ENCODE results near the gene TMPRSS12. TPM values are rescaled to one million over a fixed set of nuclear protein-coding genes. Genes with fewer than 3 reads are reported as not detected.
"Not testable (repeated sequence)": the region's sequence is repeated elsewhere in the genome, so short reads cannot be mapped to it uniquely, and the experiment has no call there.

TMPRSS12 gene
- total and polyA plus RNA-seq, 10 donors, result not detected

- Histone ChIP-seq H3K4me1 (no peaks in the 10 kb centered on the region), H3K27me3 (replicated peaks in 1 of 7) (peaks cover 0 to 5% (median 0%) of the 10 kb centered on the region in 7 donors), H3K4me3 (no peak overlapping the region), H3K36me3 (no peaks in the 10 kb centered on the region), H3K27ac (no peak overlapping the region), H3K9me3 (peaks cover 0 to 12% (median 8%) of the 10 kb centered on the region in 8 donors)
- TF ChIP-seq POLR2A (IDR thresholded peaks at IDR 0.05) (no peak), POLR2AphosphoS5 (IDR thresholded peaks at IDR 0.05) (no peak), CTCF (IDR thresholded peaks at IDR 0.05 in 8 of 11, conservative IDR thresholded peaks at IDR 0.05 in 3 of 11) (no peak)
- DNase-seq, result no peak
- intact Hi-C loops (cut with DNase I; ENCODE audit: low total_unique reads), result no loop called here
Observed at GRCh38 chr12:50845021-50845647, 2.4 kb downstream of the TMPRSS12 start.

- H3K9me3 ChIP-seq, result peaks cover 0 to 10% (median 0%) of the 10 kb centered on the region in 8 donors
- H3K27ac ChIP-seq, result no peak overlapping the region
- TF ChIP-seq POLR2AphosphoS5 (IDR thresholded peaks at IDR 0.05) (no peak), POLR2A (IDR thresholded peaks at IDR 0.05) (no peak), CTCF (IDR thresholded peaks at IDR 0.05 in 8 of 11, conservative IDR thresholded peaks at IDR 0.05 in 3 of 11) (no peak)
- no peaks in the 10 kb centered on the region for H3K4me1 ChIP-seq
- no peak overlapping the region for H3K4me3 ChIP-seq
- H3K36me3 ChIP-seq, result no peaks in the 10 kb centered on the region
- peaks cover 0 to 2% (median 0%) of the 10 kb centered on the region in 7 donors for H3K27me3 ChIP-seq (replicated peaks in 1 of 7)
- WGBS, 5 donors, result 89 to 99% (median 95%) methylated on average over 2 of the region's 2 CpGs
- DNase-seq, result no peak
- intact Hi-C loops (cut with DNase I; ENCODE audit: low total_unique reads), result no loop called here
Observed at GRCh38 chr12:50848963-50849362, 6.2 kb downstream of the TMPRSS12 start.

- DNase-seq; H3K27me3 ChIP-seq (replicated peaks in 1 of 7); H3K36me3 ChIP-seq; H3K4me1 ChIP-seq; intact Hi-C loops (cut with DNase I; ENCODE audit: low total_unique reads); H3K27ac ChIP-seq; H3K4me3 ChIP-seq: not testable (repeated sequence)
- 91 to 100% (median 94%) methylated on average over 1 of the region's 1 CpG for WGBS, 5 donors
- peaks cover 0 to 22% (median 5%) of the 10 kb centered on the region in 8 donors for H3K9me3 ChIP-seq
Observed at GRCh38 chr12:50855218-50855617, 12.5 kb downstream of the TMPRSS12 start.

- H3K36me3 ChIP-seq; H3K4me3 ChIP-seq; DNase-seq; H3K27me3 ChIP-seq (replicated peaks in 1 of 7); H3K27ac ChIP-seq; intact Hi-C loops (cut with DNase I; ENCODE audit: low total_unique reads); H3K4me1 ChIP-seq: not testable (repeated sequence)
- WGBS, 5 donors, result 91 to 96% (median 95%) methylated on average over 2 of the region's 2 CpGs
- H3K9me3 ChIP-seq, result peaks cover 0 to 22% (median 5%) of the 10 kb centered on the region in 8 donors
Observed at GRCh38 chr12:50855679-50856078, 13.0 kb downstream of the TMPRSS12 start.

- Histone ChIP-seq H3K27me3 (replicated peaks in 1 of 7) (no peaks in the 10 kb centered on the region), H3K9me3 (peaks cover 0 to 15% (median 6%) of the 10 kb centered on the region in 8 donors), H3K4me3 (no peak overlapping the region), H3K27ac (no peak overlapping the region), H3K36me3 (no peaks in the 10 kb centered on the region), H3K4me1 (no peaks in the 10 kb centered on the region)
- TF ChIP-seq POLR2AphosphoS5 (IDR thresholded peaks at IDR 0.05) (no peak), CTCF (IDR thresholded peaks at IDR 0.05 in 8 of 11, conservative IDR thresholded peaks at IDR 0.05 in 3 of 11) (no peak), POLR2A (IDR thresholded peaks at IDR 0.05) (no peak)
- WGBS, 5 donors, result 75 to 91% (median 85%) methylated on average over 4 of the region's 4 CpGs
- intact Hi-C loops (cut with DNase I; ENCODE audit: low total_unique reads), result no loop called here
- DNase-seq, result no peak
Observed at GRCh38 chr12:50859621-50860310, 17.0 kb downstream of the TMPRSS12 start.

Data from spleen (tissue), 11 donors.